OCI-LY7 (cell line): ENCODE results near the gene EPB41L4B. TPM values are rescaled to one million over a fixed set of nuclear protein-coding genes. Genes with fewer than 3 reads are reported as not detected.

Experiments used
- Bru-seq: library from RNA; stranded (reverse); fragments of 400-500 nt; gene quantifications from one replicate; lab custom pipeline; 2021; lab: Mats Ljungman, UMichigan
- BruChase-seq, 2 experiments: library from RNA; stranded (reverse); fragments of 400-500 nt; gene quantifications; one replicate each; lab custom pipeline; 2021; lab: Mats Ljungman, UMichigan
- BruUV-seq: library from RNA; stranded (reverse); fragments of 400-500 nt; replicated peaks from 2 replicates; lab custom pipeline; 2021; lab: Mats Ljungman, UMichigan
- CTCF ChIA-PET: fragments of 300-600 bp; sonication (Branson Sonifier 250); formaldehyde crosslinking; loops from one replicate; lab custom pipeline; 2022; ENCODE audit warnings: antibody characterized with exemption; ENCODE audit not compliant: unreplicated experiment; lab: Charles Lee
- POLR2A ChIA-PET: fragments of 300-600 bp; sonication (Branson Sonifier 250); formaldehyde crosslinking; loops from one replicate; lab custom pipeline; 2022; ENCODE audit warnings: antibody characterized with exemption; lab: Charles Lee
- DNase-seq: peaks from one replicate; pipeline ENCODE4 v3.0.0-alpha.2; 2015; ENCODE audit warnings: low spot score
- H2AFZ ChIP-seq: fragments of 200-600 bp; sonication (generic), shearing (Covaris generic); 2 replicates; pipeline ENCODE4 v1.6.1; 2014; ENCODE audit warnings: mild to moderate bottlenecking, antibody characterized with exemption, low read length, moderate library complexity
- H3K27ac ChIP-seq: fragments of 200-600 bp; sonication (generic); 2 replicates; pipeline ENCODE4 v1.5.1; 2014; ENCODE audit warnings: mixed run types, low read depth, mild to moderate bottlenecking, moderate library complexity, low read length, inconsistent platforms; ENCODE audit not compliant: poor library complexity, severe bottlenecking
- H3K36me3 ChIP-seq: fragments of 200-600 bp; sonication (generic); 2 replicates; pipeline ENCODE4 v1.6.1; 2014; ENCODE audit warnings: mild to moderate bottlenecking, antibody characterized with exemption, low read length, moderate library complexity, mixed read lengths; ENCODE audit not compliant: insufficient read depth
- H3K4me1 ChIP-seq: fragments of 200-600 bp; sonication (generic); 2 replicates; pipeline ENCODE4 v1.5.1; 2014; ENCODE audit warnings: mild to moderate bottlenecking, low read length; ENCODE audit not compliant: insufficient read depth, poor library complexity, severe bottlenecking
- H3K4me2 ChIP-seq: fragments of 200-600 bp; sonication (generic); 2 replicates; pipeline ENCODE4 v1.6.1; 2014; ENCODE audit warnings: mild to moderate bottlenecking, low read length
- H3K4me3 ChIP-seq: fragments of 200-600 bp; sonication (generic); 2 replicates; pipeline ENCODE4 v1.5.1; 2014; ENCODE audit warnings: mild to moderate bottlenecking, low read depth, low read length; ENCODE audit not compliant: poor library complexity, severe bottlenecking
- H3K79me2 ChIP-seq: fragments of 200-600 bp; sonication (generic); 2 replicates; pipeline ENCODE4 v1.6.1; 2016; ENCODE audit warnings: low read depth, mild to moderate bottlenecking, low read length, moderate library complexity, mixed read lengths; ENCODE audit not compliant: insufficient read depth
- H3K9me2 ChIP-seq: fragments of 200-600 bp; sonication (generic); 2 replicates; pipeline ENCODE4 v1.6.1; 2016; ENCODE audit warnings: mild to moderate bottlenecking, low read length, mixed read lengths; ENCODE audit not compliant: insufficient read depth
- H3K9me3 ChIP-seq: fragments of 200-600 bp; sonication (generic); 2 replicates; pipeline ENCODE4 v1.6.1; 2014; ENCODE audit warnings: mild to moderate bottlenecking, mixed run types, low read length, mixed read lengths
- H4K20me1 ChIP-seq: fragments of 200-600 bp; sonication (generic); 2 replicates; pipeline ENCODE4 v1.6.1; 2014; ENCODE audit warnings: mild to moderate bottlenecking, antibody characterized with exemption, low read length, moderate library complexity, mixed read lengths; ENCODE audit not compliant: insufficient read depth
- EZH2phosphoT487 ChIP-seq: fragments of 200-600 bp; sonication (generic); IDR thresholded peaks from 2 replicates; pipeline ENCODE4 v1.6.1; 2018; ENCODE audit warnings: low read depth, borderline replicate concordance, mild to moderate bottlenecking, mixed run types, antibody characterized with exemption, low read length, moderate library complexity, mixed read lengths
- intact Hi-C: fragments of 100-400 bp; cut with micrococcal nuclease; formaldehyde crosslinking; loops from one replicate; pipeline ENCODE4 v1.10.0; 2022; ENCODE audit not compliant: unreplicated experiment
- long read RNA-seq: library from polyadenylated mRNA; stranded (forward); transcript quantifications from one replicate; pipeline ENCODE4 v2.0.0, GENCODE V29; 2022
- total RNA-seq, 2 experiments: library from RNA; depleted of rRNA in 1 of 2; stranded (reverse); fragments of >200 nt in 1 of 2; shearing (Covaris generic) in 1 of 2; gene quantifications; 2 replicates each; pipeline ENCODE4 v1.2.3, GENCODE V29; 2014 to 2022
- TF ChIP-seq, protein P1 (sequence below): fragments of 200-600 bp; sonication (generic); conservative IDR thresholded peaks from 2 replicates; pipeline ENCODE4 v1.5.1; 2014; ENCODE audit warnings: mild to moderate bottlenecking, antibody characterized with exemption, low read length, moderate library complexity, mixed read lengths

EPB41L4B gene
- 0.49 TPM in 1 of 2 replicates, not detected in the other for total RNA-seq (2014; rRNA removed; shearing (Covaris generic))
- 0.11 and 0.29 TPM in 2 replicates for total RNA-seq (2022)
- percentile 13 among the genes with signal in this experiment for Bru-seq, nascent RNA
- BruChase-seq, experiment 1, labeled RNA remaining after a 6-hour chase, result percentile 11 among the genes with signal in this experiment
- BruChase-seq, experiment 2, labeled RNA remaining after a 2-hour chase, result percentile 9 among the genes with signal in this experiment
- long read RNA-seq, full-length matches to known transcripts, result 1 of 1 reads
- long read RNA-seq, partial matches to known transcripts, result 0 of 1 reads
- long read RNA-seq, other reads (novel, unspliced or antisense), result 0 of 1 reads

GRCh38 chr9:109320742-109321448 lies at the start of gene EPB41L4B:
Gene EPB41L4B, minus strand, starts transcription at chr9:109321059. Its CDS starts 613 bp downstream, at chr9:109320446.
- Histone ChIP-seq H3K4me1 (peaks cover 4% of the 10 kb centered on the region), H3K4me3 (peak within 1 kb of the TSS; percentile 14), H2AFZ (peak within 1 kb of the TSS; percentile 62), H4K20me1 (no peaks in the 10 kb centered on the region), H3K36me3 (no peaks in the 10 kb centered on the region), H3K9me2 (no peaks in the 10 kb centered on the region), H3K27ac (no peak within 1 kb of the TSS), H3K9me3 (no peaks in the 10 kb centered on the region), H3K79me2 (no peaks in the 10 kb centered on the region), H3K4me2 (peak within 1 kb of the TSS; percentile 52)
- ChIA-PET CTCF (no interaction called here), POLR2A (interaction anchor here (0.5 kb wide), 1 partner anchor 178 kb away, joined by 3 read pairs; no protein-coding TSS in a partner anchor)
- intact Hi-C loops, result loop anchor here (2.0 kb wide), 1 partner anchor 76 kb away; no protein-coding TSS in a partner anchor
- DNase-seq, result peak; percentile 81
- TF ChIP-seq, protein P1, sequence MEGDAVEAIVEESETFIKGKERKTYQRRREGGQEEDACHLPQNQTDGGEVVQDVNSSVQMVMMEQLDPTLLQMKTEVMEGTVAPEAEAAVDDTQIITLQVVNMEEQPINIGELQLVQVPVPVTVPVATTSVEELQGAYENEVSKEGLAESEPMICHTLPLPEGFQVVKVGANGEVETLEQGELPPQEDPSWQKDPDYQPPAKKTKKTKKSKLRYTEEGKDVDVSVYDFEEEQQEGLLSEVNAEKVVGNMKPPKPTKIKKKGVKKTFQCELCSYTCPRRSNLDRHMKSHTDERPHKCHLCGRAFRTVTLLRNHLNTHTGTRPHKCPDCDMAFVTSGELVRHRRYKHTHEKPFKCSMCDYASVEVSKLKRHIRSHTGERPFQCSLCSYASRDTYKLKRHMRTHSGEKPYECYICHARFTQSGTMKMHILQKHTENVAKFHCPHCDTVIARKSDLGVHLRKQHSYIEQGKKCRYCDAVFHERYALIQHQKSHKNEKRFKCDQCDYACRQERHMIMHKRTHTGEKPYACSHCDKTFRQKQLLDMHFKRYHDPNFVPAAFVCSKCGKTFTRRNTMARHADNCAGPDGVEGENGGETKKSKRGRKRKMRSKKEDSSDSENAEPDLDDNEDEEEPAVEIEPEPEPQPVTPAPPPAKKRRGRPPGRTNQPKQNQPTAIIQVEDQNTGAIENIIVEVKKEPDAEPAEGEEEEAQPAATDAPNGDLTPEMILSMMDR, result peak; percentile 83
- TF ChIP-seq EZH2phosphoT487, result no peak
- no TSS peak for BruUV-seq

- BruUV-seq, result no TSS peak
- no peaks in the 10 kb centered on the region for H3K9me2 ChIP-seq
- DNase-seq, result no peak
- CTCF ChIA-PET, result no interaction called here
- intact Hi-C loops, result no loop called here
- no peak for TF ChIP-seq EZH2phosphoT487
- TF ChIP-seq, protein P1, result no peak
- POLR2A ChIA-PET, result no interaction called here
- no peak overlapping the region for H3K4me2 ChIP-seq
- no peak overlapping the region for H3K27ac ChIP-seq
- no peaks in the 10 kb centered on the region for H4K20me1 ChIP-seq
- H3K36me3 ChIP-seq, result no peaks in the 10 kb centered on the region
- no peaks in the 10 kb centered on the region for H3K4me1 ChIP-seq
- no peaks in the 10 kb centered on the region for H3K79me2 ChIP-seq
- no peaks in the 10 kb centered on the region for H3K9me3 ChIP-seq
- no peak overlapping the region for H2AFZ ChIP-seq
- H3K4me3 ChIP-seq, result no peak overlapping the region
These were observed 48.4 kb upstream of the EPB41L4B start for GRCh38 chr9:109369285-109369684.
